Epithelial cell of proximal tubule (primary cell): ENCODE data around the gene TMEM131L. TPM values are rescaled to one million over a fixed set of nuclear protein-coding genes. Genes with fewer than 3 reads are reported as not detected.
A peak's percentile ranks its signal among the peaks of the same experiment; 100 is the strongest.

Experiments
- DNase-seq: peaks from one replicate; pipeline ENCODE4 v3.0.0-alpha.2; 2011; ENCODE audit warnings: low read depth
- H3K4me3 ChIP-seq: 2 replicates; pipeline ENCODE4 v1.5.1; 2011; ENCODE audit warnings: low read depth, mild to moderate bottlenecking, low read length
- total RNA-seq: library from RNA; depleted of rRNA; stranded (reverse); fragments of >200 nt; gene quantifications from 2 replicates; pipeline ENCODE4 v1.2.3, GENCODE V29; 2015
- TF ChIP-seq, protein P1 (sequence below): conservative IDR thresholded peaks from 2 replicates; pipeline ENCODE4 v1.5.1; 2012; ENCODE audit warnings: low read depth, mild to moderate bottlenecking, low read length

TMEM131L gene
- total RNA-seq, 1 donor from 2014 or later: 4.5 TPM

GRCh38 chr4:153668647-153669046, 202.5 kb downstream of the TMEM131L start:
- TF ChIP-seq, protein P1, sequence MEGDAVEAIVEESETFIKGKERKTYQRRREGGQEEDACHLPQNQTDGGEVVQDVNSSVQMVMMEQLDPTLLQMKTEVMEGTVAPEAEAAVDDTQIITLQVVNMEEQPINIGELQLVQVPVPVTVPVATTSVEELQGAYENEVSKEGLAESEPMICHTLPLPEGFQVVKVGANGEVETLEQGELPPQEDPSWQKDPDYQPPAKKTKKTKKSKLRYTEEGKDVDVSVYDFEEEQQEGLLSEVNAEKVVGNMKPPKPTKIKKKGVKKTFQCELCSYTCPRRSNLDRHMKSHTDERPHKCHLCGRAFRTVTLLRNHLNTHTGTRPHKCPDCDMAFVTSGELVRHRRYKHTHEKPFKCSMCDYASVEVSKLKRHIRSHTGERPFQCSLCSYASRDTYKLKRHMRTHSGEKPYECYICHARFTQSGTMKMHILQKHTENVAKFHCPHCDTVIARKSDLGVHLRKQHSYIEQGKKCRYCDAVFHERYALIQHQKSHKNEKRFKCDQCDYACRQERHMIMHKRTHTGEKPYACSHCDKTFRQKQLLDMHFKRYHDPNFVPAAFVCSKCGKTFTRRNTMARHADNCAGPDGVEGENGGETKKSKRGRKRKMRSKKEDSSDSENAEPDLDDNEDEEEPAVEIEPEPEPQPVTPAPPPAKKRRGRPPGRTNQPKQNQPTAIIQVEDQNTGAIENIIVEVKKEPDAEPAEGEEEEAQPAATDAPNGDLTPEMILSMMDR: no peak
- no peak for DNase-seq
- H3K4me3 ChIP-seq: no peak overlapping the region

- no peak for DNase-seq
- TF ChIP-seq, protein P1: no peak
- no peak overlapping the region for H3K4me3 ChIP-seq
These were observed 203.7 kb downstream of the TMEM131L start for GRCh38 chr4:153669838-153670237.

GRCh38 chr4:153676486-153676885, 210.3 kb downstream of the TMEM131L start:
- DNase-seq: no peak
- TF ChIP-seq, protein P1: no peak
- H3K4me3 ChIP-seq: no peak overlapping the region

DNA sequence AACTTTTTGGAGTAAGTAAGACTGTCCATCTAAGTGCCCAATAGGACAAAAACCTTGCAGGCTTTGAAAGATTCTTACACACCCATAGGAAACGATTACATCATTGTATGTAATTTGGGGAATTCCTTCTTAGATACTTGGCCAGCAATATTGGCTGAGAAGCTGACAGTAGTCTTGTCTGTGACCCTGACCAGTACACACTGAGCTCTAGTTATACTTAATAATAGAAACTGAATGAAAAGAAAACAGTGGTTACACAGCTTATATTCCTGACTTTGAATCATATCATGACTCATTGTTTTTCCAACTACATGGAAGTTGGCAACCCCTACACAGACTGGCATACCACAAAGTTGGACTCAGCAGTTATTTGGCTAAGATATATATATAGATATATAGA, 210.8 kb downstream of the TMEM131L start:
- no peak overlapping the region for H3K4me3 ChIP-seq
- TF ChIP-seq, protein P1: no peak
- peak; percentile 65 for DNase-seq

DNA sequence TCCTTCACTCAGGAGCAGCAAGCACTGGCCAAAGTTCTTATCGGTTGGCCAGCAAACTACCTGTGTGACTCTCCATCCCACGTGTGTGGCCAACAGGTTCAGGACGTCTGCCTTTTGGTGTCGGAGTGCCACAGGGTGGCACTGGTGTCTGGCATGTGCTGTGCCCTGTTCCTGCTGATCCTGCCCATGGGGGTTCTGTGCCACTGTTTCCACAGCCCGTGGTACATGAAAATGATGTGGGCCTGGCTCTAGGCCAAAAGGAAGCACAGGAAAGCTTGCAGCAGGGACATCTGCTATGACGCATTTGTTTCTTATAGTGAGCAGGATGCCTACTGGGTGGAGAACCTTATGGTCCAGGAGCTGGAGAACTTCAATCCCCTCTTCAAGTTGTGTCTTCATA, 213.3 kb downstream of the TMEM131L start:
- TF ChIP-seq, protein P1: no peak
- no peak for DNase-seq
- no peak overlapping the region for H3K4me3 ChIP-seq

DNA sequence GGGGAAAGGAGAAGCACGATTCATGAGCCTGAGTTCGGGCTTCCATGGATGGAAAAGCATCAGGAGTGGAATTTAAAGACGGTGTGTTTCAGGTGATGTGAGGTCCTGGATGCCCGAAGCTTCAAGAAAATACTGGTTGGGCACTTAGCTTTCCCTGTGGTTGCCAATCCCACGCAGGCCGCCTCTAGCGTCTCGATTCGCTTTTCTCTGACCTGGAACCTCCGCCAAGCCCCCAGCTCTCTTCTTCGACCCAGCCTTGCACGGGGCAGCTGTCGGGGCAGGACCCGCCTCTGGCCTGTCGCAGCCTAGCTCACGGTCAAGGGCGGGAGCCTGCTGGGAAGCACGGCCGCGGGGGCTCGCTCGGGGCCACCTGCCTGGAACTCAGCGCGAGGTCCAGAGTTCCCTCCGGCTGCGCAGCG, 217.6 kb downstream of the TMEM131L start:
- H3K4me3 ChIP-seq: peak overlapping the region; percentile 59
- TF ChIP-seq, protein P1: no peak
- no peak for DNase-seq

GRCh38 chr4:153684182-153684970, 218.2 kb downstream of the TMEM131L start, which contains the start of gene TLR2:
Gene TLR2, plus strand, starts transcription at chr4:153684280. Its CDS starts 18,628 bp downstream, at chr4:153702908.
- DNase-seq: no peak
- TF ChIP-seq, protein P1: no peak
- H3K4me3 ChIP-seq: peak within 1 kb of the TSS; percentile 59
